ENCODE results near the gene HDAC4.

Gene HDAC4

GRCh38 chr2:239035361-239035814, 365.4 kb downstream of the HDAC4 start (continued):
- TF ChIP-seq MEIS1 (CRISPR knock-in tag; IDR thresholded peaks at IDR 0.05; ENCODE audit: borderline replicate concordance): no peak
- TF ChIP-seq RBAK (tag by site-specific recombination; IDR thresholded peaks at IDR 0.05): no peak
- no peak for TF ChIP-seq ZNF169 (tag by site-specific recombination; IDR thresholded peaks at IDR 0.05)
- TF ChIP-seq ZNF10 (tag by site-specific recombination; IDR thresholded peaks at IDR 0.05): no peak
- no peak for TF ChIP-seq ZNF221 (tag by site-specific recombination; IDR thresholded peaks at IDR 0.05; ENCODE audit: borderline replicate concordance)
- no peak for TF ChIP-seq ZNF664 (tag by site-specific recombination; IDR thresholded peaks at IDR 0.05)
- no peak for TF ChIP-seq ZNF623 (tag by site-specific recombination; IDR thresholded peaks at IDR 0.05)
- TF ChIP-seq ZNF184 (tag by site-specific recombination; IDR thresholded peaks at IDR 0.05): no peak
- no peak for TF ChIP-seq ZBTB20 (tag by site-specific recombination; IDR thresholded peaks at IDR 0.05)
- TF ChIP-seq KLF16 (tag by site-specific recombination; IDR thresholded peaks at IDR 0.05): no peak
- TF ChIP-seq ZNF530 (tag by site-specific recombination; IDR thresholded peaks at IDR 0.05; ENCODE audit: low read depth): no peak
- peak; percentile 71 for TF ChIP-seq GLIS1 (tag by site-specific recombination; IDR thresholded peaks at IDR 0.05)
- TF ChIP-seq SALL2 (tag by site-specific recombination; IDR thresholded peaks at IDR 0.05; ENCODE audit: borderline replicate concordance): no peak
- TF ChIP-seq ZSCAN4 (tag by site-specific recombination; IDR thresholded peaks at IDR 0.05): no peak
- no peak for TF ChIP-seq ZBTB44 (tag by site-specific recombination; IDR thresholded peaks at IDR 0.05)
- no peak for TF ChIP-seq ZNF707 (tag by site-specific recombination; IDR thresholded peaks at IDR 0.05)
- no peak for TF ChIP-seq ZNF658 (tag by site-specific recombination; IDR thresholded peaks at IDR 0.05)
- TF ChIP-seq GLIS2 (tag by site-specific recombination; IDR thresholded peaks at IDR 0.05): peak; percentile 35; the same call in 1 of the 2 replicates
- TF ChIP-seq REPIN1 (tag by site-specific recombination; IDR thresholded peaks at IDR 0.05; ENCODE audit: low read depth): no peak
- no peak for TF ChIP-seq ZNF624 (tag by site-specific recombination; IDR thresholded peaks at IDR 0.05)
- TF ChIP-seq ZNF416 (tag by site-specific recombination; IDR thresholded peaks at IDR 0.05): no peak
- no peak for TF ChIP-seq TCF7L2 (IDR thresholded peaks at IDR 0.05; ENCODE audit: borderline replicate concordance, low read depth, low read length)
- 0 out of 2 replicates have a peak, but pooled peaks have one; percentile 33 for TF ChIP-seq CTCF (tag by site-specific recombination; IDR thresholded peaks at IDR 0.05)
- peak; percentile 43 for TF ChIP-seq ZFHX2 (tag by site-specific recombination; conservative IDR thresholded peaks at IDR 0.05)
- TF ChIP-seq ZNF514 (tag by site-specific recombination; IDR thresholded peaks at IDR 0.05): no peak
- TF ChIP-seq, protein P1, sequence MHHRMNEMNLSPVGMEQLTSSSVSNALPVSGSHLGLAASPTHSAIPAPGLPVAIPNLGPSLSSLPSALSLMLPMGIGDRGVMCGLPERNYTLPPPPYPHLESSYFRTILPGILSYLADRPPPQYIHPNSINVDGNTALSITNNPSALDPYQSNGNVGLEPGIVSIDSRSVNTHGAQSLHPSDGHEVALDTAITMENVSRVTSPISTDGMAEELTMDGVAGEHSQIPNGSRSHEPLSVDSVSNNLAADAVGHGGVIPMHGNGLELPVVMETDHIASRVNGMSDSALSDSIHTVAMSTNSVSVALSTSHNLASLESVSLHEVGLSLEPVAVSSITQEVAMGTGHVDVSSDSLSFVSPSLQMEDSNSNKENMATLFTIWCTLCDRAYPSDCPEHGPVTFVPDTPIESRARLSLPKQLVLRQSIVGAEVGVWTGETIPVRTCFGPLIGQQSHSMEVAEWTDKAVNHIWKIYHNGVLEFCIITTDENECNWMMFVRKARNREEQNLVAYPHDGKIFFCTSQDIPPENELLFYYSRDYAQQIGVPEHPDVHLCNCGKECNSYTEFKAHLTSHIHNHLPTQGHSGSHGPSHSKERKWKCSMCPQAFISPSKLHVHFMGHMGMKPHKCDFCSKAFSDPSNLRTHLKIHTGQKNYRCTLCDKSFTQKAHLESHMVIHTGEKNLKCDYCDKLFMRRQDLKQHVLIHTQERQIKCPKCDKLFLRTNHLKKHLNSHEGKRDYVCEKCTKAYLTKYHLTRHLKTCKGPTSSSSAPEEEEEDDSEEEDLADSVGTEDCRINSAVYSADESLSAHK (tag by site-specific recombination; IDR thresholded peaks at IDR 0.05): no peak
